ENCODE measurements around the gene MUCL1. TPM values are rescaled to one million over a fixed set of nuclear protein-coding genes. Genes with fewer than 3 reads are reported as not detected.

Gene MUCL1
- total RNA-seq: not detected

- intact Hi-C loops (cut with micrococcal nuclease): loop anchor here (1.0 to 5.0 kb wide), 5 partner anchors 81 to 218 kb away; no protein-coding TSS in a partner anchor
- ChIA-PET CTCF (interaction anchor here (0.8 to 11.3 kb wide), 16 partner anchors 9 to 224 kb away, joined by 3 to 161 read pairs (median 5); no protein-coding TSS in a partner anchor), POLR2A (no interaction called here)
- peak; percentile 80 for DNase-seq
- Mint-ChIP-seq H3K4me3 (no peak within 1 kb of the TSS), H3K4me1 (ENCODE audit: low read depth) (peaks cover 16% of the 10 kb centered on the region), H3K9me3 (no peaks in the 10 kb centered on the region), H3K27me3 (peaks cover 2% of the 10 kb centered on the region), H3K36me3 (no peaks in the 10 kb centered on the region), H3K27ac (no peak within 1 kb of the TSS)
Observed at GRCh38 chr12:54853933-54854538, at the start of gene MUCL1. MUCL1 (plus strand) TSS chr12:54854516; CDS start chr12:54854583, 67 bp downstream.

GRCh38 chr12:54821676-54822075 lies 32.6 kb upstream of the MUCL1 start:
- Mint-ChIP-seq H3K9me3 (peaks cover 14% of the 10 kb centered on the region), H3K36me3 (peaks cover 2% of the 10 kb centered on the region), H3K27ac (no peak overlapping the region), H3K27me3 (peaks cover 2% of the 10 kb centered on the region), H3K4me3 (no peak overlapping the region), H3K4me1 (ENCODE audit: low read depth) (no peaks in the 10 kb centered on the region)
- POLR2A ChIA-PET: no interaction called here
- intact Hi-C loops (cut with micrococcal nuclease): no loop called here
- CTCF ChIA-PET: interaction anchor here (0.6 kb wide), 1 partner anchor 61 kb away, joined by 4 read pairs; no protein-coding TSS in a partner anchor
- DNase-seq: no peak

GRCh38 chr12:54824402-54824801 lies 29.9 kb upstream of the MUCL1 start:
- ChIA-PET CTCF (interaction anchor here (0.7 to 0.9 kb wide), 2 partner anchors 235 to 307 kb away, joined by 3 read pairs; no protein-coding TSS in a partner anchor), POLR2A (no interaction called here)
- DNase-seq: no peak
- no peak overlapping the region for H3K27ac Mint-ChIP-seq
- H3K4me3 Mint-ChIP-seq: no peak overlapping the region
- peaks cover 2% of the 10 kb centered on the region for H3K36me3 Mint-ChIP-seq
- intact Hi-C loops (cut with micrococcal nuclease): no loop called here
- peaks cover 14% of the 10 kb centered on the region for H3K9me3 Mint-ChIP-seq
- H3K27me3 Mint-ChIP-seq: peaks cover 2% of the 10 kb centered on the region
- no peaks in the 10 kb centered on the region for H3K4me1 Mint-ChIP-seq (ENCODE audit: low read depth)

GRCh38 chr12:54829511-54829910 lies 24.8 kb upstream of the MUCL1 start:
- Mint-ChIP-seq H3K4me3 (no peak overlapping the region), H3K36me3 (no peaks in the 10 kb centered on the region), H3K9me3 (no peaks in the 10 kb centered on the region), H3K4me1 (ENCODE audit: low read depth) (no peaks in the 10 kb centered on the region), H3K27ac (no peak overlapping the region), H3K27me3 (no peaks in the 10 kb centered on the region)
- ChIA-PET POLR2A (no interaction called here), CTCF (no interaction called here)
- intact Hi-C loops (cut with micrococcal nuclease): no loop called here
- DNase-seq: no peak

- no peak overlapping the region for H3K4me3 Mint-ChIP-seq
- intact Hi-C loops (cut with micrococcal nuclease): no loop called here
- H3K36me3 Mint-ChIP-seq: no peaks in the 10 kb centered on the region
- no peaks in the 10 kb centered on the region for H3K27me3 Mint-ChIP-seq
- no peak overlapping the region for H3K27ac Mint-ChIP-seq
- ChIA-PET CTCF (no interaction called here), POLR2A (no interaction called here)
- DNase-seq: no peak
- no peaks in the 10 kb centered on the region for H3K9me3 Mint-ChIP-seq
- H3K4me1 Mint-ChIP-seq (ENCODE audit: low read depth): no peaks in the 10 kb centered on the region
Observed at GRCh38 chr12:54830199-54830598, 24.1 kb upstream of the MUCL1 start.

GRCh38 chr12:54831631-54832030 lies 22.7 kb upstream of the MUCL1 start:
- CTCF ChIA-PET: interaction anchor here (1.2 to 2.1 kb wide), 3 partner anchors 82 to 130 kb away, joined by 3 to 9 read pairs (median 3); no protein-coding TSS in a partner anchor
- intact Hi-C loops (cut with micrococcal nuclease): no loop called here
- POLR2A ChIA-PET: no interaction called here

GRCh38 chr12:54840244-54840865 lies 14.0 kb upstream of the MUCL1 start:
- intact Hi-C loops (cut with micrococcal nuclease): no loop called here
- Mint-ChIP-seq H3K4me3 (no peak overlapping the region), H3K27me3 (peaks cover 5% of the 10 kb centered on the region), H3K27ac (no peak overlapping the region), H3K9me3 (peaks cover 11% of the 10 kb centered on the region), H3K4me1 (ENCODE audit: low read depth) (no peaks in the 10 kb centered on the region), H3K36me3 (peaks cover 4% of the 10 kb centered on the region)
- ChIA-PET POLR2A (no interaction called here), CTCF (interaction anchor here (0.8 to 1.4 kb wide), 3 partner anchors 18 to 153 kb away, joined by 3 read pairs; no protein-coding TSS in a partner anchor)
- DNase-seq: no peak

More at GRCh38 chr12:54831631-54832030, 22.7 kb upstream of the MUCL1 start:
- Mint-ChIP-seq H3K27me3 (peaks cover 1% of the 10 kb centered on the region), H3K27ac (no peak overlapping the region), H3K4me1 (ENCODE audit: low read depth) (no peaks in the 10 kb centered on the region), H3K36me3 (no peaks in the 10 kb centered on the region), H3K9me3 (no peaks in the 10 kb centered on the region), H3K4me3 (no peak overlapping the region)
- no peak for DNase-seq

GRCh38 chr12:54857406-54857805 lies 3.1 kb downstream of the MUCL1 start:
- ChIA-PET CTCF (interaction anchor here (1.0 to 11.3 kb wide), 5 partner anchors 76 to 214 kb away, joined by 3 to 161 read pairs (median 7); no protein-coding TSS in a partner anchor), POLR2A (no interaction called here)
- intact Hi-C loops (cut with micrococcal nuclease): loop anchor here (5.0 kb wide), 1 partner anchor 155 kb away; no protein-coding TSS in a partner anchor
- DNase-seq: no peak
- Mint-ChIP-seq H3K9me3 (no peaks in the 10 kb centered on the region), H3K4me1 (ENCODE audit: low read depth) (peaks cover 17% of the 10 kb centered on the region), H3K36me3 (no peaks in the 10 kb centered on the region), H3K4me3 (no peak overlapping the region), H3K27ac (no peak overlapping the region), H3K27me3 (peaks cover 6% of the 10 kb centered on the region)

- ChIA-PET CTCF (interaction anchor here (11.3 kb wide), 1 partner anchor 100 kb away, joined by 161 read pairs; no protein-coding TSS in a partner anchor), POLR2A (no interaction called here)
- H3K36me3 Mint-ChIP-seq: no peaks in the 10 kb centered on the region
- H3K4me3 Mint-ChIP-seq: no peak overlapping the region
- peaks cover 8% of the 10 kb centered on the region for H3K27me3 Mint-ChIP-seq
- intact Hi-C loops (cut with micrococcal nuclease): loop anchor here (5.0 kb wide), 1 partner anchor 156 kb away; no protein-coding TSS in a partner anchor
- H3K4me1 Mint-ChIP-seq (ENCODE audit: low read depth): peaks cover 24% of the 10 kb centered on the region
- peak; percentile 27 for DNase-seq
- H3K27ac Mint-ChIP-seq: no peak overlapping the region
- no peaks in the 10 kb centered on the region for H3K9me3 Mint-ChIP-seq
Observed at GRCh38 chr12:54858562-54858961, 4.2 kb downstream of the MUCL1 start.

GRCh38 chr12:54859502-54859901 lies 5.2 kb downstream of the MUCL1 start:
- Mint-ChIP-seq H3K4me3 (no peak overlapping the region), H3K9me3 (no peaks in the 10 kb centered on the region), H3K4me1 (ENCODE audit: low read depth) (peaks cover 28% of the 10 kb centered on the region), H3K27ac (no peak overlapping the region), H3K36me3 (no peaks in the 10 kb centered on the region), H3K27me3 (peaks cover 8% of the 10 kb centered on the region)
- intact Hi-C loops (cut with micrococcal nuclease): loop anchor here (5.0 kb wide), 1 partner anchor 157 kb away; no protein-coding TSS in a partner anchor
- ChIA-PET CTCF (interaction anchor here (1.0 to 11.3 kb wide), 2 partner anchors 99 to 132 kb away, joined by 3 to 161 read pairs; no protein-coding TSS in a partner anchor), POLR2A (no interaction called here)
- no peak for DNase-seq

GRCh38 chr12:54861927-54862326 lies 7.6 kb downstream of the MUCL1 start:
- POLR2A ChIA-PET: no interaction called here
- H3K27me3 Mint-ChIP-seq: peaks cover 11% of the 10 kb centered on the region
- DNase-seq: no peak
- CTCF ChIA-PET: interaction anchor here (1.0 to 11.3 kb wide), 2 partner anchors 97 to 206 kb away, joined by 3 to 161 read pairs; no protein-coding TSS in a partner anchor
- no peaks in the 10 kb centered on the region for H3K9me3 Mint-ChIP-seq
- no peak overlapping the region for H3K27ac Mint-ChIP-seq
- intact Hi-C loops (cut with micrococcal nuclease): no loop called here
- no peak overlapping the region for H3K4me3 Mint-ChIP-seq
- no peaks in the 10 kb centered on the region for H3K36me3 Mint-ChIP-seq
- peaks cover 40% of the 10 kb centered on the region for H3K4me1 Mint-ChIP-seq (ENCODE audit: low read depth)

GRCh38 chr12:54863948-54864618 lies 9.8 kb downstream of the MUCL1 start:
- CTCF ChIA-PET: interaction anchor here (1.2 to 2.3 kb wide), 7 partner anchors 9 to 208 kb away, joined by 5 to 8 read pairs (median 7); no protein-coding TSS in a partner anchor

More at GRCh38 chr12:54863948-54864618, 9.8 kb downstream of the MUCL1 start:
- Mint-ChIP-seq H3K4me1 (ENCODE audit: low read depth) (peaks cover 27% of the 10 kb centered on the region), H3K9me3 (no peaks in the 10 kb centered on the region), H3K36me3 (no peaks in the 10 kb centered on the region), H3K4me3 (no peak overlapping the region), H3K27ac (no peak overlapping the region), H3K27me3 (peaks cover 18% of the 10 kb centered on the region)
- intact Hi-C loops (cut with micrococcal nuclease): loop anchor here (1.0 kb wide), 1 partner anchor 71 kb away; no protein-coding TSS in a partner anchor
- no peak for DNase-seq
- POLR2A ChIA-PET: interaction anchor here (1.4 kb wide), 1 partner anchor 71 kb away, joined by 5 read pairs; no protein-coding TSS in a partner anchor
